Measurements from ENCODE around the gene TNFRSF11A. TPM values are rescaled to one million over a fixed set of nuclear protein-coding genes. Genes with fewer than 3 reads are reported as not detected.

Gene TNFRSF11A
- total RNA-seq, 1 experiment from 2014 or later = not detected

DNA sequence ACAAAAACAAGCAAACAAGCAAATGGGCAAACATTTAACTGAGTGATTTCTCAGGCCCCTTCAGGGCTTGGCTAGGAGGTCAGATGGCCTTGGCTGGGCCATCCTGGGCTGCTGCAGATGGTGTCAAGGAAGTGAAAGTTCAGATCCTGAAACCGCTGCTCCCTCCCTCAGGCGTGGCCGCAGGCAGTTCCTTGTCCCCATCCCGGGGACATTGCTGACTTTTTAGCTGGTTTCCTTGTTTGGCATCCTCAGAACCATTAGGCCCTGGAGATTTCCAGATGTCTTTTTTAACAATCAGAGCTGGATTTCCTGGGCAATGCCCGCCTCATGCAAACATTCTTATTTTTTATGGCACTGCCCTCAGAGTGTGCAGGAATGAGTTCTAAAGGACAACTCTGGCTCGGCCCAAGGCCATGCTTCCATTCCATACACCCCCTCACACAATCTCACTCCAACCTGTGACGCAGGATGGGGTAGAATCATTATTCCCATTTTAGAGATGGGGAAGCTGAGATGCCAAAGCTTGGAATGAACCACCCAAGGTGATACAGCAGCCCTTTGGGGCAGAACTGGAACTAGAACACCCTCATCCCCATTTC is 111.6 kb downstream of the TNFRSF11A start:
- Histone ChIP-seq H3K27ac (no peak overlapping the region), H3K4me1 (replicated peaks) (no peaks in the 10 kb centered on the region), H3K27me3 (replicated peaks) (peaks cover 8% of the 10 kb centered on the region), H3K36me3 (no peaks in the 10 kb centered on the region), H3K9me3 (replicated peaks) (no peaks in the 10 kb centered on the region), H3K4me3 (no peak overlapping the region)
- no peak for DNase-seq (ENCODE audit: low read depth in 1 of 2, low spot score in 2 of 2)

DNA sequence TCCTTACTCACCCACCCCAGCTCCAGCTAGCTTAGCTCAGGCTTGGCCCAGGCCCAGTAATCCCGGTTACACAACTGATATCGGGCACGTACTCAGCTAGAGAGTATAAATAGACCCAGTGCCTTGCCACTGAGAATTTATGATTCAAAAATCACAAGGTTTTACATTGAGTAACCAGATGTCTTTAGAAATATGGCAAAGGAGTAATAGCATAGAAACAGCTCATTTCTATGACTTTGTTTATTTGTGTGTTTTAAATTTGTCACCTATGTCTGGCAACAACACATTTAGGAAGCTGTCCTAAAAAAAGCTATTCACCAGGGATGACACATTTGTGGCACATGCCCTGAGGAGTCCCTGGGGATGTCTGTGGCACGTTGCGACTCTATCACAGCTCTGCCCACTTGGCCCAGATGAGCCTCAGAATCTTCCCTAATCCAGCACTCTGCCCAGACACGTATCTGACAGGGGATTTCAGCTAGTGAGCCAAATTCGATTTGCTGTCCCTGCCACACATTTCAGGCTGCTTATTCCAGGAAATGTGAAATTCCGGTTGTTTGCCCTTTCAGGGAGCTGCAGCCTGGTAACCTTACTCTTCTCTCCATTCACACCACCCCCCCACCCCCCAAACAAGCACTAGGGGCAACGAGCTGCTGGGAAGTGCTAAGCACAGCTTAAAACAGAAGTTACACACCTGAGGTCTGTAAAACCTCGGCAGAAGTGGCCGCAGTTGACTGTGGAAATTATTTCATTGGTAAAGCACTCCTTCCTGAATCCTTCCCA is 112.3 kb downstream of the TNFRSF11A start:
- peaks cover 8% of the 10 kb centered on the region for H3K27me3 ChIP-seq (replicated peaks)
- no peaks in the 10 kb centered on the region for H3K4me1 ChIP-seq (replicated peaks)
- no peaks in the 10 kb centered on the region for H3K36me3 ChIP-seq
- H3K27ac ChIP-seq = no peak overlapping the region
- H3K4me3 ChIP-seq = no peak overlapping the region
- DNase-seq (ENCODE audit: low read depth in 1 of 2, low spot score in 2 of 2) = no peak
- H3K9me3 ChIP-seq (replicated peaks) = no peaks in the 10 kb centered on the region

DNA sequence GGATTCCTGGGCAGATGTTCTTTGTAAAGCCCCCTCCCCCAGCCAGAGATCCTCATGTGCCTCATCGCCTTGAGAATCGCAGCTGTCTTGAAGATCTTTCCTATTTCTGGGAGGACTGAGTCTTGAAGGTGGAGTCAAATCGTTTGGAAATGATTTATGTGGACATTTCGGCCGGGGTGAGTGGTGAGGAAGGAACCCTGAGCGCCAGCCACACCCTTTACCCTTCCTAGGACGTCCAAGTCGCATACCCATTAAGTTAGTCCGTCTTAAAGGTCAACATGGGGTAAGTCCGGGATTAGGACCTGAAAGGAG is 112.9 kb downstream of the TNFRSF11A start:
- no peaks in the 10 kb centered on the region for H3K9me3 ChIP-seq (replicated peaks)
- H3K27me3 ChIP-seq (replicated peaks) = peaks cover 8% of the 10 kb centered on the region
- H3K36me3 ChIP-seq = no peaks in the 10 kb centered on the region
- no peak for DNase-seq (ENCODE audit: low read depth in 1 of 2, low spot score in 2 of 2)
- H3K27ac ChIP-seq = no peak overlapping the region
- H3K4me3 ChIP-seq = no peak overlapping the region
- H3K4me1 ChIP-seq (replicated peaks) = no peaks in the 10 kb centered on the region

DNA sequence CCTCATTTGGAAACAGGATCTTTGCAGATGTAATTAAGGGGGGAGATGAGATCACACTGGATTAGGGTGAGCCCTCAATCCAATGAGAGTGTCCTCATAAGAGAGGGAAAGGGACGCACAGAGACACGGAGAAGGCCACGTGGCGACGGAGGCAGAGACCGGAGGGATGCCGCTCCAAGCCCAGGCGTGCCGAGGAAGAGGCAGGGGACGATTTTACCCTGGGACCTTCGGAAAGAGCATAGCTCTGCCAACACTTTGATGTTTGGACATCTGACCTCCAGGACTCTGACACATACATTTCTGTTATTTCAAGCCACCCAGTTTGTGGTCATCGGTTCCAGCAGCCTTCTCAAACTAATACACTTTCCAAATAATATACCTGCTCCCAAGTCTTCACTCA is 113.3 kb downstream of the TNFRSF11A start:
- Histone ChIP-seq H3K36me3 (no peaks in the 10 kb centered on the region), H3K4me1 (replicated peaks) (no peaks in the 10 kb centered on the region), H3K4me3 (no peak overlapping the region), H3K27me3 (replicated peaks) (peaks cover 8% of the 10 kb centered on the region), H3K9me3 (replicated peaks) (no peaks in the 10 kb centered on the region), H3K27ac (no peak overlapping the region)
- no peak for DNase-seq (ENCODE audit: low read depth in 1 of 2, low spot score in 2 of 2)

DNA sequence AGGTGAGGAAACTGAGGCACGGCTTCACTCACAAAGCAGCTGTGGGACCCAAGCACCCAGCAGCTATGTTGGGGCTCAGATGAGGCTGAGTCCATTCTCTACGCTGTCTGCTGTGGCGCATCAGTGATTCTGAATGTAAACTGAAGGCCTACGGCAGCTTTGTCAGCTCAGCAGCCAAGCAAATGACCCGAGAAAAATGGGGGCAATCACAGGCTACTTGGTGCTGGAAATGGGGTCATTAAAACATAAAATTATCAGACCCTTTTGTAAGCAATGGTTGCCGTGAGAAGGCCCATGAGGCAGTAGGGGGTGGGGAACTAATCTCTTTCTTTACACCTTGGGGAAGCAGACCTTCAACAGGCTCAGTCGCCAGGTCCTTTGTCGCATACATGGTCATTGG is 113.8 kb downstream of the TNFRSF11A start:
- DNase-seq (ENCODE audit: low read depth in 1 of 2, low spot score in 2 of 2) = no peak
- H3K9me3 ChIP-seq (replicated peaks) = no peaks in the 10 kb centered on the region
- peaks cover 8% of the 10 kb centered on the region for H3K27me3 ChIP-seq (replicated peaks)
- H3K27ac ChIP-seq = no peak overlapping the region
- H3K4me1 ChIP-seq (replicated peaks) = no peaks in the 10 kb centered on the region
- no peaks in the 10 kb centered on the region for H3K36me3 ChIP-seq
- H3K4me3 ChIP-seq = no peak overlapping the region

Other genes starting within 250 kb of the TNFRSF11A start
- gene PIGN, start 138.3 kb upstream of the TNFRSF11A start, total RNA-seq (2014; rRNA removed; shearing (Covaris generic)) = 35.3 and 36.4 TPM in 2 replicates
- gene RELCH, start 138.1 kb upstream of the TNFRSF11A start, total RNA-seq (2014; rRNA removed; shearing (Covaris generic)) = 17.5 and 19.4 TPM in 2 replicates
- 2.9 and 3.3 TPM in 2 replicates for gene ZCCHC2, start 197.7 kb downstream of the TNFRSF11A start, total RNA-seq (2014; rRNA removed; shearing (Covaris generic))

Measured in SJSA1 (cell line).